ENCODE measurements around the gene CXCR1.

- TF ChIP-seq CTCF (IDR thresholded peaks at IDR 0.05) (peak; percentile 88), EZH2 (IDR thresholded peaks at IDR 0.05; ENCODE audit: borderline replicate concordance, insufficient read depth, low read depth, low read length, poor library complexity, severe bottlenecking) (no peak)
Measured at GRCh38 chr2:218186355-218186766, 19.6 kb upstream of the CXCR1 start.
